ENCODE measurements around the gene HNF4A. TPM values are rescaled to one million over a fixed set of nuclear protein-coding genes. Genes with fewer than 3 reads are reported as not detected.
A peak's percentile ranks its signal among the peaks of the same experiment; 100 is the strongest.

Gene HNF4A
- total RNA-seq, 1 donor from 2014 or later: not detected

- Mint-ChIP-seq H3K9me3 (no peaks in the 10 kb centered on the region), H3K36me3 (ENCODE audit: low read depth) (peaks cover 1% of the 10 kb centered on the region), H3K4me1 (peaks cover 36% of the 10 kb centered on the region), H3K27ac (peak overlapping the region; percentile 94), H3K4me3 (peak overlapping the region; percentile 96), H3K27me3 (no peaks in the 10 kb centered on the region)
- TF ChIP-seq CTCF (IDR thresholded peaks at IDR 0.05): no peak
- ChIA-PET POLR2A (interaction anchor here (0.6 to 1.9 kb wide), 12 partner anchors 10 to 1018 kb away, joined by 3 to 12 read pairs (median 4); partner anchors contain the start of genes FITM2, IFT52, SERINC3 and SRSF6), CTCF (interaction anchor here (0.6 to 1.6 kb wide), 3 partner anchors 15 to 134 kb away, joined by 3 to 4 read pairs (median 3); partner anchors contain the start of gene SERINC3)
- ATAC-seq (ENCODE audit: low read depth) (no peak), DNase-seq (no peak)
- intact Hi-C loops (cut with micrococcal nuclease): loop anchor here (1.0 to 5.0 kb wide), 5 partner anchors 47 to 412 kb away; partner anchors contain the start of genes OSER1, SERINC3 and YWHAB
These were observed 119.8 kb downstream of the HNF4A start for GRCh38 chr20:44475372-44475693.

- CTCF ChIA-PET: interaction anchor here (0.6 to 1.6 kb wide), 3 partner anchors 15 to 133 kb away, joined by 3 to 4 read pairs (median 3); partner anchors contain the start of gene SERINC3
- peak within 1 kb of the TSS; percentile 96 for H3K4me3 Mint-ChIP-seq
- peak; percentile 93 for DNase-seq
- peaks cover 7% of the 10 kb centered on the region for H3K36me3 Mint-ChIP-seq (ENCODE audit: low read depth)
- H3K9me3 Mint-ChIP-seq: no peaks in the 10 kb centered on the region
- peak; percentile 91 for ATAC-seq (ENCODE audit: low read depth)
- H3K4me1 Mint-ChIP-seq: peaks cover 40% of the 10 kb centered on the region
- no peak for TF ChIP-seq CTCF (IDR thresholded peaks at IDR 0.05)
- POLR2A ChIA-PET: interaction anchor here (0.6 to 1.9 kb wide), 12 partner anchors 9 to 1018 kb away, joined by 3 to 12 read pairs (median 4); partner anchors contain the start of genes FITM2, IFT52, SERINC3 and SRSF6
- no peaks in the 10 kb centered on the region for H3K27me3 Mint-ChIP-seq
- H3K27ac Mint-ChIP-seq: peak within 1 kb of the TSS; percentile 94
- intact Hi-C loops (cut with micrococcal nuclease): loop anchor here (1.0 to 5.0 kb wide), 6 partner anchors 46 to 411 kb away; partner anchors contain the start of genes OSER1, SERINC3 and YWHAB
These were observed 120.4 kb downstream of the HNF4A start, which contains the start of gene TTPAL for GRCh38 chr20:44475694-44476560. TSS of gene TTPAL (plus strand) at chr20:44475874. CDS start at chr20:44480000, 4,126 bp downstream.

GRCh38 chr20:44477151-44477550 lies 121.7 kb downstream of the HNF4A start:
- Mint-ChIP-seq H3K27ac (peak overlapping the region; percentile 94), H3K27me3 (no peaks in the 10 kb centered on the region), H3K4me1 (peaks cover 43% of the 10 kb centered on the region), H3K9me3 (no peaks in the 10 kb centered on the region), H3K4me3 (peak overlapping the region; percentile 46), H3K36me3 (ENCODE audit: low read depth) (peaks cover 20% of the 10 kb centered on the region)
- CTCF ChIA-PET: no interaction called here
- POLR2A ChIA-PET: interaction anchor here (1.9 to 2.1 kb wide), 2 partner anchors 45 to 133 kb away, joined by 6 to 7 read pairs; partner anchors contain the start of gene SERINC3
- DNase-seq (no peak), ATAC-seq (ENCODE audit: low read depth) (no peak)
- intact Hi-C loops (cut with micrococcal nuclease): loop anchor here (2.0 to 5.0 kb wide), 3 partner anchors 110 to 410 kb away; partner anchors contain the start of gene YWHAB
- TF ChIP-seq CTCF (IDR thresholded peaks at IDR 0.05): no peak

GRCh38 chr20:44478206-44478605 lies 122.7 kb downstream of the HNF4A start:
- H3K4me1 Mint-ChIP-seq: peaks cover 43% of the 10 kb centered on the region
- ATAC-seq (ENCODE audit: low read depth) (no peak), DNase-seq (no peak)
- no peak overlapping the region for H3K27ac Mint-ChIP-seq
- H3K36me3 Mint-ChIP-seq (ENCODE audit: low read depth): peaks cover 27% of the 10 kb centered on the region
- no peaks in the 10 kb centered on the region for H3K9me3 Mint-ChIP-seq
- CTCF ChIA-PET: no interaction called here
- POLR2A ChIA-PET: interaction anchor here (2.1 kb wide), 1 partner anchor 44 kb away, joined by 6 read pairs; the partner anchor contains the start of gene SERINC3
- no peak overlapping the region for H3K4me3 Mint-ChIP-seq
- no peaks in the 10 kb centered on the region for H3K27me3 Mint-ChIP-seq
- intact Hi-C loops (cut with micrococcal nuclease): loop anchor here (5.0 kb wide), 2 partner anchors 389 to 409 kb away; partner anchors contain the start of gene YWHAB
- no peak for TF ChIP-seq CTCF (IDR thresholded peaks at IDR 0.05)
